Lower leg skin (tissue), 4 donors: Measurements from ENCODE around the gene SORL1. TPM values are rescaled to one million over a fixed set of nuclear protein-coding genes. Genes with fewer than 3 reads are reported as not detected.

Experiments used
- DNase-seq, 2 donors: peaks; one replicate each; pipeline ENCODE4 v3.0.0-alpha.2; 2019; ENCODE audit warnings: low spot score in 2 of 2
- H3K4me3 ChIP-seq: fragments of 200-600 bp; sonication (generic); 2 replicates; pipeline ENCODE4 v1.5.1; 2017; ENCODE audit warnings: mild to moderate bottlenecking, low read depth; ENCODE audit not compliant: poor library complexity, severe bottlenecking
- POLR2A ChIP-seq, 2 donors: fragments of 450-650 bp; IDR thresholded peaks; one replicate each; pipeline ENCODE4 v1.6.1; 2016 to 2017; ENCODE audit warnings: antibody characterized with exemption in 2 of 2, mild to moderate bottlenecking in 1 of 2, moderate library complexity in 1 of 2
- WGBS, 2 donors: methylation state at CpG; one replicate each; pipeline ENCODE4 v1.1.5; 2018; 5-methylcytosine and 5-hydroxymethylcytosine counted together
- intact Hi-C: fragments of 100-400 bp; cut with DNase I; formaldehyde crosslinking; loops from one replicate; pipeline ENCODE4 v1.15.0; 2023; ENCODE audit warnings: low total_unique reads
- total RNA-seq, 4 donors: library from RNA; depleted of rRNA; stranded (reverse); fragments of >200 nt; gene quantifications; one replicate each; pipeline ENCODE4 v1.1.0, GENCODE V29; 2016
- TF ChIP-seq, protein P1 (sequence below), 3 donors: fragments of 450-650 bp; IDR thresholded peaks; one replicate each; pipeline ENCODE4 v1.5.1; 2016; ENCODE audit warnings: antibody characterized with exemption in 3 of 3, mild to moderate bottlenecking in 3 of 3, moderate library complexity in 2 of 3

Gene SORL1
- total RNA-seq, 4 donors from 2014 or later, result 12.5 to 21.8 (median 14.7) TPM

DNA sequence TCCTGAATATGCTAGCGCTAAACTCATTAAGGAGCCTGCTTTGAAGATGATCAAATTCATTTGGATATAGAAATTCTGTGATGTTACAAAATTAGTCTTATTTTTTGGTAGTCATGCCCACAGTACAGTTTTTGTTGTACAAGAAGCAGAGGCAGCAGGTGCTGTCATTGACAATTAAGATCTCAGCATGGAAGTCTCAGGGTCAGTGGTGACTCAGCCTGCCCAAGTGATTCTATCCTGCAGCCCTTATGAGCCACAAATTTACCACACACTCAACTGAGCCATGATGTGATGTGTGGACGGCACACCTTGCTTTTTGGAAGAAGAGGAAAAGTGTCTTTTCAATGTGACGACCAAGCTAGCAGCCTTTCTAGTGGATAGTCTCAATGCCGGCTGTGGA, 154.2 kb downstream of the SORL1 start:
- 86 to 92% methylated on average over 4 of the region's 4 CpGs for WGBS, 2 donors
- no peak overlapping the region for H3K4me3 ChIP-seq

DNA sequence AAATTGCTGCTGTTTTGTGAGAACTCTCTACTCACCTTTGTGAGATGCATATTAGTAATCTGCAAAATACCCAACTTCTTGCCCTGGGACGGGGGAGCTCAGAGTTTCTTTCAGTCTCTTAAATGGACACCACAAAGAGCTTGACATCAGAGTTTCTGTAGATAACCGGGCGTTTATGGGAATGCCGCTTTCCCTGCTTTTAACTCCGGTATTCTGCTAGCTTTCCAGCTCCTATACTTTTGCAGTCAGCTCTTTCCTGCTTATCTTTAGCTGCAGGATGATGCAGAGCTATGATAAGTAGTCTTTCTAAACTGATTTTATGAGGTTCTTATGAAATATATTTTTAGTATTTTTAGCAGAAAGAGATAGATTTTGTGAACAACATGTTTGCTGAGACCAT, 155.2 kb downstream of the SORL1 start:
- DNase-seq, result no peak
- 91 to 95% methylated on average over 5 of the region's 5 CpGs for WGBS, 2 donors
- no peak overlapping the region for H3K4me3 ChIP-seq
- intact Hi-C loops, result no loop called here
- no peak for TF ChIP-seq POLR2A (IDR thresholded peaks at IDR 0.05)

More for the DNA sequence above, 154.2 kb downstream of the SORL1 start:
- TF ChIP-seq, protein P1, sequence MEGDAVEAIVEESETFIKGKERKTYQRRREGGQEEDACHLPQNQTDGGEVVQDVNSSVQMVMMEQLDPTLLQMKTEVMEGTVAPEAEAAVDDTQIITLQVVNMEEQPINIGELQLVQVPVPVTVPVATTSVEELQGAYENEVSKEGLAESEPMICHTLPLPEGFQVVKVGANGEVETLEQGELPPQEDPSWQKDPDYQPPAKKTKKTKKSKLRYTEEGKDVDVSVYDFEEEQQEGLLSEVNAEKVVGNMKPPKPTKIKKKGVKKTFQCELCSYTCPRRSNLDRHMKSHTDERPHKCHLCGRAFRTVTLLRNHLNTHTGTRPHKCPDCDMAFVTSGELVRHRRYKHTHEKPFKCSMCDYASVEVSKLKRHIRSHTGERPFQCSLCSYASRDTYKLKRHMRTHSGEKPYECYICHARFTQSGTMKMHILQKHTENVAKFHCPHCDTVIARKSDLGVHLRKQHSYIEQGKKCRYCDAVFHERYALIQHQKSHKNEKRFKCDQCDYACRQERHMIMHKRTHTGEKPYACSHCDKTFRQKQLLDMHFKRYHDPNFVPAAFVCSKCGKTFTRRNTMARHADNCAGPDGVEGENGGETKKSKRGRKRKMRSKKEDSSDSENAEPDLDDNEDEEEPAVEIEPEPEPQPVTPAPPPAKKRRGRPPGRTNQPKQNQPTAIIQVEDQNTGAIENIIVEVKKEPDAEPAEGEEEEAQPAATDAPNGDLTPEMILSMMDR (IDR thresholded peaks at IDR 0.05), result no peak
- TF ChIP-seq POLR2A (IDR thresholded peaks at IDR 0.05), result no peak
- no peak for DNase-seq
- intact Hi-C loops, result no loop called here

DNA sequence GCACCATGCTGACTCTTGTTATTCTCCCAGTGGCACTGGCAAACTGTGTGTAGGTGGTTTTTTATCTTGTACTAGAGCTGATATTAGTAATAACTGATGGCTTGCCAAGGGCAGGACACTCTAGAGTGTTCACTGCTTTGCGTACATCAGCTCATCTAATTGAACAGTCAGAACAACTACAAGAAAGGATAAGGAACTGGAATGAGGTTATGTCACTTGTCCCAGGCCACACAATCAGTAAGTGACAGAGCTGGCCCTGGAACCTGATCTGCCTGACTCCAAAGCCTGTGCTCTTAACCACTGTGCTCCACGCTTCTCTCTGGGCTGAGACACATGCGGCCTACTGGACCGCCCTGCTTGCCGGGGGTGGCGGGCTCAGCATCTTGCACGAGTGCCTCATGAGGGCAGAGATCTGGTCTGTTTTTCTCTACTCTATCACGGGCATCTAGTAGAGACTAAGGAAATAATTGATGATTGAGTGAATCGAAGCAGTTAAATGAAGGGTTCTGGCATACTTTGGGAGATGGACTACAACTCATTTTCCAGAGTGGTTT, 156.5 kb downstream of the SORL1 start:
- DNase-seq, result no peak
- TF ChIP-seq POLR2A (IDR thresholded peaks at IDR 0.05), result no peak
- no peak overlapping the region for H3K4me3 ChIP-seq
- intact Hi-C loops, result no loop called here
- 85 to 93% methylated on average over 9 of the region's 9 CpGs for WGBS, 2 donors

DNA sequence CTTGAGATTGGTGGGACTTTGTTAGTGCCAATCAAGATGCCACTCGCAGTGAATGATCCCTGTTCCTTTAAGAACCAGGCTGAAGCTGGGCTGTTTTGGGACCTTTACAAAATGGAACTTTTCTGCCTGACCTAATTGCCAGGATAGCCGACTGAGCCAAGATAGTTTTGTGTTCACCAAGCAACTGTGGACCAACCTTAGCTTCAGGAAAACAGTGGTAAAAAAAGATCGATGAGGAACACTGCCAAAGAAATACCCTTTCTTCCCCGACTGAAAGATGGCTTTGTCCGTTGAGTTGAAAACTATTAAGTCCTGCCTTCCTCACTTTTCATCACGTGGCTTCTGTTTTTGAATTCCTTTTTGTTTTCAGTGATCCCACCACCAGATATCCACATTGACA, 158.6 kb downstream of the SORL1 start:
- WGBS, 2 donors, result 84 to 86% methylated on average over 6 of the region's 6 CpGs
- intact Hi-C loops, result no loop called here
- no peak for DNase-seq
- TF ChIP-seq POLR2A (IDR thresholded peaks at IDR 0.05), result no peak
- TF ChIP-seq, protein P1 (IDR thresholded peaks at IDR 0.05), result no peak
- no peak overlapping the region for H3K4me3 ChIP-seq

DNA sequence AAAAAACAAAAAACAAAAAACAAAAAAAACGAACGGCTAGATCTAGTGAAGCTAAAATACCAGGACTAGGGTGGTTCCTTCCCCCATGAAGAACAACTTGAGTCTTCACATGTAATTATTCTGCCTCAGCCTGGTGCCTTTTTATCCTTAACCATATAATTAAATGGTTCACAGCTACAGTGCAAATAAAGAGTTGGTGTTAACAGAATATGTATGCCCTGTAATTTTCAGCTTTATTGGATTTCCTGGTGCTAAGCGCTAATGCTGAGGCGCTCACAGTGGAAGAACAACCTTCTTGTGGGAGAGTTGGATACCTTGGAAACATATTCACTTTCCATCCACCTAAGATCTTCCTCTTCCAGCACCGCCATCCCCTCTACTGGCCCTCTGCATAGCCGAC, 159.1 kb downstream of the SORL1 start:
- TF ChIP-seq, protein P1 (IDR thresholded peaks at IDR 0.05), result no peak
- TF ChIP-seq POLR2A (IDR thresholded peaks at IDR 0.05), result no peak
- 93% methylated on average over 6 of the region's 6 CpGs for WGBS, 2 donors
- H3K4me3 ChIP-seq, result no peak overlapping the region
- intact Hi-C loops, result no loop called here
- no peak for DNase-seq

DNA sequence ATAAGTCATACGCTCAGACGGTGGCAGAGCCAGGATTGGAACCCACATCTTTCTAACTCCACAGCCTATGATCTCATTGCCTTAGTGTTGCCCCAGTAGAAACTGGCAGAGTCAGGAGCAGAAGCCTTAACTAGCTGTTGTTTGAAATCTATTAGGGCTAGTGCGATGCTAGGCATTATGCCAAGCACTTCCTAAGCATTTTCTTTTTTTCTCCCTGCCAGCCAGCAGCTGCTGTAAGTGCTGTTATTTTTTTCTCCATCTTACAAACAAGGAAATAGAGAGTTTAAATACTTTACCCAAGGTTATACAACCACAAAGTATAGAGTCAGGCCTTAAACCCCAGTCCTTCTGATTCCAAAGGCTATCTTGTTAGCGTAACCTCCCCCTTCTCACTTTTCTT, 161.6 kb downstream of the SORL1 start:
- no peak for DNase-seq

More for the DNA sequence above, 161.6 kb downstream of the SORL1 start:
- intact Hi-C loops, result no loop called here
- no peak for TF ChIP-seq POLR2A (IDR thresholded peaks at IDR 0.05)
- TF ChIP-seq, protein P1 (IDR thresholded peaks at IDR 0.05), result no peak
- no peak overlapping the region for H3K4me3 ChIP-seq
- 77 to 79% methylated on average over 4 of the region's 4 CpGs for WGBS, 2 donors
